Liver (tissue), 9 donors: ENCODE measurements around the gene EFR3B. TPM values are rescaled to one million over a fixed set of nuclear protein-coding genes. Genes with fewer than 3 reads are reported as not detected.

Source experiments
- DNase-seq: peaks from one replicate; pipeline ENCODE4 v3.0.0-alpha.2; 2017; ENCODE audit warnings: low spot score
- H3K27ac ChIP-seq, 2 donors: one replicate each; pipeline ENCODE4 v1.7.0; 2013; ENCODE audit warnings: inconsistent platforms in 2 of 2, low read length in 2 of 2, control low read depth in 1 of 2, low read depth in 1 of 2, mild to moderate bottlenecking in 1 of 2
- H3K27me3 ChIP-seq, 4 donors: one replicate each; pipeline versions ENCODE4 v1.6.1 to v1.7.0; 2013; ENCODE audit warnings: low read length in 3 of 4, inconsistent platforms in 1 of 4, mild to moderate bottlenecking in 1 of 4, moderate library complexity in 1 of 4; ENCODE audit not compliant: control insufficient read depth in 4 of 4, insufficient read depth in 4 of 4
- H3K36me3 ChIP-seq, 4 donors: one replicate each; pipeline versions ENCODE4 v1.6.1 to v1.7.0; 2013; ENCODE audit warnings: low read length in 3 of 4, mild to moderate bottlenecking in 3 of 4, low read depth in 1 of 4, moderate library complexity in 1 of 4; ENCODE audit not compliant: control insufficient read depth in 4 of 4, insufficient read depth in 3 of 4
- H3K4me1 ChIP-seq, 4 donors: one replicate each; pipeline versions ENCODE4 v1.6.1 to v1.7.0; 2013; ENCODE audit warnings: low read length in 3 of 4, mild to moderate bottlenecking in 3 of 4, moderate library complexity in 1 of 4; ENCODE audit not compliant: control insufficient read depth in 4 of 4, insufficient read depth in 4 of 4
- H3K4me3 ChIP-seq, 3 donors: one replicate each; pipeline versions ENCODE4 v1.6.1 to v1.7.0; 2013; ENCODE audit warnings: low read length in 3 of 3, control low read depth in 1 of 3, low read depth in 1 of 3, mild to moderate bottlenecking in 1 of 3
- H3K9ac ChIP-seq, 2 donors: one replicate each; pipeline ENCODE4 v1.7.0; 2013; ENCODE audit warnings: low read length in 2 of 2, mild to moderate bottlenecking in 2 of 2, moderate library complexity in 2 of 2, control low read depth in 1 of 2, low read depth in 1 of 2
- H3K9me3 ChIP-seq, 4 donors: one replicate each; pipeline versions ENCODE4 v1.6.1 to v1.7.0; 2013; ENCODE audit warnings: low read length in 3 of 4; ENCODE audit not compliant: control insufficient read depth in 4 of 4
- EGR1 ChIP-seq, 2 donors: IDR thresholded peaks; 2 replicates each; pipeline ENCODE4 v1.6.1; 2016 to 2018; ENCODE audit warnings: antibody characterized with exemption in 2 of 2, low read depth in 2 of 2
- FOXA1 ChIP-seq: IDR thresholded peaks from 2 replicates; pipeline ENCODE4 v1.6.1; 2016; ENCODE audit warnings: antibody characterized with exemption
- FOXA2 ChIP-seq: IDR thresholded peaks from 2 replicates; pipeline ENCODE4 v1.6.1; 2016; ENCODE audit warnings: antibody characterized with exemption
- HNF4A ChIP-seq, 2 donors: conservative IDR thresholded peaks; 2 replicates each; pipeline ENCODE4 v1.6.1; 2016; ENCODE audit warnings: antibody characterized with exemption in 2 of 2, mild to moderate bottlenecking in 2 of 2
- HNF4G ChIP-seq: IDR thresholded peaks from 2 replicates; pipeline ENCODE4 v1.6.1; 2016; ENCODE audit warnings: antibody characterized with exemption
- NR2F2 ChIP-seq: IDR thresholded peaks from 2 replicates; pipeline ENCODE4 v1.6.1; 2016; ENCODE audit warnings: antibody characterized with exemption
- RAD21 ChIP-seq, 2 donors: IDR thresholded peaks; 2 replicates each; pipeline ENCODE4 v1.6.1; 2016; ENCODE audit warnings: antibody characterized with exemption in 2 of 2, mild to moderate bottlenecking in 2 of 2
- RXRA ChIP-seq, 2 donors: IDR thresholded peaks; 2 replicates each; pipeline ENCODE4 v1.6.1; 2017 to 2018; ENCODE audit warnings: antibody characterized with exemption in 2 of 2, mild to moderate bottlenecking in 1 of 2
- WGBS: extraction: QIAGEN DNeasy Blood & Tissue Kit; methylation state at CpG from one replicate; pipeline ENCODE4 v1.1.7; 2013; 5-methylcytosine and 5-hydroxymethylcytosine counted together
- polyA plus RNA-seq, 2 donors: library from polyadenylated mRNA; stranded (reverse) in 1 of 2; unstranded in 1 of 2; fragments of 200-250 nt in 1 of 2; fragments of >200 nt in 1 of 2; fragmentation: Nextera tagmentation in 1 of 2; extraction: Ambion mirVana in 1 of 2; gene quantifications; one replicate each; pipeline versions ENCODE4 v1.2.1 to v1.2.3, GENCODE V29; 2013 to 2015
- total RNA-seq, 2 donors: library from RNA; depleted of rRNA; stranded (reverse); fragments of >200 nt; gene quantifications; one replicate each; pipeline ENCODE4 v1.2.3, GENCODE V29; 2014
- TF ChIP-seq, protein P1 (sequence below): fragments of 150-350 bp; IDR thresholded peaks from 2 replicates; pipeline ENCODE4 v1.5.1; 2017; ENCODE audit warnings: improper control_type of control experiment, low read depth, low read length; ENCODE audit not compliant: missing input control
- TF ChIP-seq, protein P2 (sequence below): IDR thresholded peaks from 2 replicates; pipeline ENCODE4 v1.6.1; 2016; ENCODE audit warnings: antibody characterized with exemption
- TF ChIP-seq, protein P3 (sequence below): IDR thresholded peaks from 2 replicates; pipeline ENCODE4 v1.6.1; 2016; ENCODE audit warnings: antibody characterized with exemption
- TF ChIP-seq, protein P4 (sequence below): IDR thresholded peaks from 2 replicates; pipeline ENCODE4 v1.6.1; 2016; ENCODE audit warnings: antibody characterized with exemption, mild to moderate bottlenecking
- TF ChIP-seq, protein P5 (sequence below): IDR thresholded peaks from 2 replicates; pipeline ENCODE4 v1.6.1; 2016; ENCODE audit warnings: antibody characterized with exemption
- donor health status: healthy.
- donor health status: healthy.
- donor health status: healthy.
- donor health status: healthy.
- donor health status: healthy.

Gene EFR3B
- total and polyA plus RNA-seq, 4 donors = 0.05 to 0.33 (median 0.23) TPM

DNA sequence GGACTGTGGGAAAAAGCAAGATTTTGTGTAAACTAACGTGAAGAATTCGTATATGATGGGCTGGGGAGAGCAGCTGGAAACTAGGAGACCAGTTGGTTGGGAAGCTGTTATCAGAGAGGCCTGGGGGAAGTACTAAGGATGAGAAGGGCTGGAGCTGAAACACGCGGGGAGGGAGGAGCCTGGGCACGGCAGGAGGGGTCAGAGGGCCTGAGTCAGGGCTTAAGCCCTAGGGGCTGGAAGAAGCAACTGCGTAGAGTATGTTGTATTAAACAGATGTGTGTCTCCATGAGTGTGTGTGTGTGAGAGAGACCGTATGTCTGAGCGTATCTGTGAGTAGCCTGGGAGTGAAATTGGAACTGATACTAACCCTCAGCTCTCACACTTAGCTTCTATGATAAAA is 118.1 kb downstream of the EFR3B start (continued):
- TF ChIP-seq, protein P1, sequence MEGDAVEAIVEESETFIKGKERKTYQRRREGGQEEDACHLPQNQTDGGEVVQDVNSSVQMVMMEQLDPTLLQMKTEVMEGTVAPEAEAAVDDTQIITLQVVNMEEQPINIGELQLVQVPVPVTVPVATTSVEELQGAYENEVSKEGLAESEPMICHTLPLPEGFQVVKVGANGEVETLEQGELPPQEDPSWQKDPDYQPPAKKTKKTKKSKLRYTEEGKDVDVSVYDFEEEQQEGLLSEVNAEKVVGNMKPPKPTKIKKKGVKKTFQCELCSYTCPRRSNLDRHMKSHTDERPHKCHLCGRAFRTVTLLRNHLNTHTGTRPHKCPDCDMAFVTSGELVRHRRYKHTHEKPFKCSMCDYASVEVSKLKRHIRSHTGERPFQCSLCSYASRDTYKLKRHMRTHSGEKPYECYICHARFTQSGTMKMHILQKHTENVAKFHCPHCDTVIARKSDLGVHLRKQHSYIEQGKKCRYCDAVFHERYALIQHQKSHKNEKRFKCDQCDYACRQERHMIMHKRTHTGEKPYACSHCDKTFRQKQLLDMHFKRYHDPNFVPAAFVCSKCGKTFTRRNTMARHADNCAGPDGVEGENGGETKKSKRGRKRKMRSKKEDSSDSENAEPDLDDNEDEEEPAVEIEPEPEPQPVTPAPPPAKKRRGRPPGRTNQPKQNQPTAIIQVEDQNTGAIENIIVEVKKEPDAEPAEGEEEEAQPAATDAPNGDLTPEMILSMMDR = no peak
- TF ChIP-seq RAD21 (IDR thresholded peaks at IDR 0.05) = no peak
- TF ChIP-seq, protein P2, sequence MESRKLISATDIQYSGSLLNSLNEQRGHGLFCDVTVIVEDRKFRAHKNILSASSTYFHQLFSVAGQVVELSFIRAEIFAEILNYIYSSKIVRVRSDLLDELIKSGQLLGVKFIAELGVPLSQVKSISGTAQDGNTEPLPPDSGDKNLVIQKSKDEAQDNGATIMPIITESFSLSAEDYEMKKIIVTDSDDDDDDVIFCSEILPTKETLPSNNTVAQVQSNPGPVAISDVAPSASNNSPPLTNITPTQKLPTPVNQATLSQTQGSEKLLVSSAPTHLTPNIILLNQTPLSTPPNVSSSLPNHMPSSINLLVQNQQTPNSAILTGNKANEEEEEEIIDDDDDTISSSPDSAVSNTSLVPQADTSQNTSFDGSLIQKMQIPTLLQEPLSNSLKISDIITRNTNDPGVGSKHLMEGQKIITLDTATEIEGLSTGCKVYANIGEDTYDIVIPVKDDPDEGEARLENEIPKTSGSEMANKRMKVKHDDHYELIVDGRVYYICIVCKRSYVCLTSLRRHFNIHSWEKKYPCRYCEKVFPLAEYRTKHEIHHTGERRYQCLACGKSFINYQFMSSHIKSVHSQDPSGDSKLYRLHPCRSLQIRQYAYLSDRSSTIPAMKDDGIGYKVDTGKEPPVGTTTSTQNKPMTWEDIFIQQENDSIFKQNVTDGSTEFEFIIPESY = no peak
- TF ChIP-seq HNF4G = no peak

DNA sequence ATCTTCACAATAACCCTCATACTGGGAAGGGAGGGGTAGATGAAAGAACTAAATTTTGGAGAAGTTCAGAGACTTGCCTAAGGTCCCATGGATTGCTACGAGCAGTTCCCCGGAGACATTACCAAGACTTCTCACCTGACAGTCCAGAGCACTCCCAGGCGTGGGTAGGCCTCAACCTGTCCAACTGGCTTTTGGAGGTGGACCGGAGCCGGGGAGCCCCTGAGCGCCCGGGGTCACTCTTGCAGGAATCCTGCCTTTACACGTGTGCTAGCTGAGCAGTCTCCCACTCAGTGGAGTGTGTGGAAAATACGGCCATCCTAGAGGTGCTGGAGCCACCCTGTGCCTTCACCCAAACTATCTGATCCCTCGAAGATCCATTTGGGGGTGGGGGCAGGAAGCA is 118.5 kb downstream of the EFR3B start:
- Histone ChIP-seq H3K4me3 (no peak overlapping the region), H3K27ac (no peak overlapping the region), H3K27me3 (no peaks in the 10 kb centered on the region), H3K9me3 (peaks cover 0 to 2% (median 0%) of the 10 kb centered on the region in 4 donors), H3K4me1 (no peaks in the 10 kb centered on the region), H3K36me3 (no peaks in the 10 kb centered on the region), H3K9ac (no peak overlapping the region)
- TF ChIP-seq NR2F2 (no peak), EGR1 (IDR thresholded peaks at IDR 0.05; ENCODE audit: low read depth in 2 of 2) (no peak), FOXA1 (no peak), RAD21 (IDR thresholded peaks at IDR 0.05) (no peak), HNF4A (conservative IDR thresholded peaks at IDR 0.05) (no peak), HNF4G (no peak), RXRA (IDR thresholded peaks at IDR 0.05) (no peak), FOXA2 (no peak)
- TF ChIP-seq, protein P3, sequence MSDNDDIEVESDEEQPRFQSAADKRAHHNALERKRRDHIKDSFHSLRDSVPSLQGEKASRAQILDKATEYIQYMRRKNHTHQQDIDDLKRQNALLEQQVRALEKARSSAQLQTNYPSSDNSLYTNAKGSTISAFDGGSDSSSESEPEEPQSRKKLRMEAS = no peak
- TF ChIP-seq, protein P4, sequence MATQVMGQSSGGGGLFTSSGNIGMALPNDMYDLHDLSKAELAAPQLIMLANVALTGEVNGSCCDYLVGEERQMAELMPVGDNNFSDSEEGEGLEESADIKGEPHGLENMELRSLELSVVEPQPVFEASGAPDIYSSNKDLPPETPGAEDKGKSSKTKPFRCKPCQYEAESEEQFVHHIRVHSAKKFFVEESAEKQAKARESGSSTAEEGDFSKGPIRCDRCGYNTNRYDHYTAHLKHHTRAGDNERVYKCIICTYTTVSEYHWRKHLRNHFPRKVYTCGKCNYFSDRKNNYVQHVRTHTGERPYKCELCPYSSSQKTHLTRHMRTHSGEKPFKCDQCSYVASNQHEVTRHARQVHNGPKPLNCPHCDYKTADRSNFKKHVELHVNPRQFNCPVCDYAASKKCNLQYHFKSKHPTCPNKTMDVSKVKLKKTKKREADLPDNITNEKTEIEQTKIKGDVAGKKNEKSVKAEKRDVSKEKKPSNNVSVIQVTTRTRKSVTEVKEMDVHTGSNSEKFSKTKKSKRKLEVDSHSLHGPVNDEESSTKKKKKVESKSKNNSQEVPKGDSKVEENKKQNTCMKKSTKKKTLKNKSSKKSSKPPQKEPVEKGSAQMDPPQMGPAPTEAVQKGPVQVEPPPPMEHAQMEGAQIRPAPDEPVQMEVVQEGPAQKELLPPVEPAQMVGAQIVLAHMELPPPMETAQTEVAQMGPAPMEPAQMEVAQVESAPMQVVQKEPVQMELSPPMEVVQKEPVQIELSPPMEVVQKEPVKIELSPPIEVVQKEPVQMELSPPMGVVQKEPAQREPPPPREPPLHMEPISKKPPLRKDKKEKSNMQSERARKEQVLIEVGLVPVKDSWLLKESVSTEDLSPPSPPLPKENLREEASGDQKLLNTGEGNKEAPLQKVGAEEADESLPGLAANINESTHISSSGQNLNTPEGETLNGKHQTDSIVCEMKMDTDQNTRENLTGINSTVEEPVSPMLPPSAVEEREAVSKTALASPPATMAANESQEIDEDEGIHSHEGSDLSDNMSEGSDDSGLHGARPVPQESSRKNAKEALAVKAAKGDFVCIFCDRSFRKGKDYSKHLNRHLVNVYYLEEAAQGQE = no peak
- TF ChIP-seq, protein P2 = no peak
- TF ChIP-seq, protein P5, sequence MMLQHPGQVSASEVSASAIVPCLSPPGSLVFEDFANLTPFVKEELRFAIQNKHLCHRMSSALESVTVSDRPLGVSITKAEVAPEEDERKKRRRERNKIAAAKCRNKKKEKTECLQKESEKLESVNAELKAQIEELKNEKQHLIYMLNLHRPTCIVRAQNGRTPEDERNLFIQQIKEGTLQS = no peak
- 96% methylated on average over 10 of the region's 10 CpGs for WGBS
- DNase-seq = no peak
